H4 (cell line): ENCODE measurements around the gene MCOLN1. TPM values are rescaled to one million over a fixed set of nuclear protein-coding genes. Genes with fewer than 3 reads are reported as not detected.

ENCODE experiments used
- DNase-seq: peaks from one replicate; pipeline ENCODE4 v3.0.0-alpha.2; 2015; ENCODE audit warnings: low spot score
- total RNA-seq: library from RNA; depleted of rRNA; stranded (reverse); fragments of >200 nt; shearing (Covaris generic); gene quantifications from 2 replicates; pipeline ENCODE4 v1.2.3, GENCODE V29; 2014

The MCOLN1 gene
- total RNA-seq, 1 experiment from 2014 or later = 3.9 TPM

- no peak for DNase-seq
Observed at GRCh38 chr19:7502552-7502951, 19.9 kb upstream of the MCOLN1 start.

- DNase-seq = no peak
Observed at GRCh38 chr19:7504684-7505083, 17.7 kb upstream of the MCOLN1 start.

GRCh38 chr19:7505288-7505681 lies 17.1 kb upstream of the MCOLN1 start:
- no peak for DNase-seq

GRCh38 chr19:7505682-7506384 lies 16.6 kb upstream of the MCOLN1 start:
- no peak for DNase-seq

- DNase-seq = peak; percentile 78
Observed at GRCh38 chr19:7506385-7507328, 15.8 kb upstream of the MCOLN1 start.

- DNase-seq = peak; percentile 92
Observed at GRCh38 chr19:7507884-7508283, 14.5 kb upstream of the MCOLN1 start.

GRCh38 chr19:7509625-7510024 lies 12.8 kb upstream of the MCOLN1 start:
- no peak for DNase-seq

- no peak for DNase-seq
Observed at GRCh38 chr19:7512400-7512851, 10.0 kb upstream of the MCOLN1 start.

GRCh38 chr19:7513809-7514642 lies 8.4 kb upstream of the MCOLN1 start:
- DNase-seq = no peak

GRCh38 chr19:7515110-7515644 lies 7.2 kb upstream of the MCOLN1 start:
- DNase-seq = peak; percentile 92

GRCh38 chr19:7515645-7516151 lies 6.7 kb upstream of the MCOLN1 start, which contains the start of gene ZNF358:
ZNF358 (plus strand) TSS chr19:7516103; CDS start chr19:7519243, 3,140 bp downstream.
- DNase-seq = peak; percentile 61

GRCh38 chr19:7516333-7516732 lies 6.1 kb upstream of the MCOLN1 start:
- no peak for DNase-seq

GRCh38 chr19:7516878-7517277 lies 5.5 kb upstream of the MCOLN1 start:
- no peak for DNase-seq

GRCh38 chr19:7519361-7520130 lies 2.9 kb upstream of the MCOLN1 start:
- DNase-seq = no peak

GRCh38 chr19:7520131-7521051 lies 2.0 kb upstream of the MCOLN1 start:
- DNase-seq = no peak

- no peak for DNase-seq
Observed at GRCh38 chr19:7521551-7522071, 813 bp upstream of the MCOLN1 start.

- DNase-seq = no peak
Observed at GRCh38 chr19:7522923-7523667, 671 bp downstream of the MCOLN1 start.

- no peak for DNase-seq
Observed at GRCh38 chr19:7524523-7524922, 2.1 kb downstream of the MCOLN1 start.
